Right atrium auricular region (tissue), 2 donors: ENCODE data around the gene CPNE5. TPM values are rescaled to one million over a fixed set of nuclear protein-coding genes. Genes with fewer than 3 reads are reported as not detected.

Experiments used
- DNase-seq: peaks from one replicate; pipeline ENCODE4 v3.0.0-alpha.2; 2019; ENCODE audit warnings: low spot score
- H3K27ac ChIP-seq, 2 donors: fragments of 200-600 bp; sonication (generic); 1 replicate in 1 of 2; 2 replicates in 1 of 2; pipeline ENCODE4 v1.5.1; 2016 to 2019
- H3K27me3 ChIP-seq, 2 donors: fragments of 200-600 bp; sonication (generic); one replicate each; pipeline versions ENCODE4 v1.5.1 to v1.6.0; 2017 to 2019
- H3K36me3 ChIP-seq: fragments of 200-600 bp; sonication (generic); one replicate; pipeline ENCODE4 v1.5.1; 2016
- H3K4me1 ChIP-seq, 2 donors: fragments of 200-600 bp; sonication (generic); one replicate each; pipeline versions ENCODE4 v1.5.1 to v1.6.0; 2017 to 2019
- H3K4me3 ChIP-seq, 2 donors: fragments of 200-600 bp; sonication (generic); 1 replicate in 1 of 2; 2 replicates in 1 of 2; pipeline ENCODE4 v1.5.1; 2017 to 2019; ENCODE audit warnings: mild to moderate bottlenecking in 1 of 2, moderate library complexity in 1 of 2
- H3K9me3 ChIP-seq, 2 donors: fragments of 200-600 bp; sonication (generic); one replicate each; pipeline ENCODE4 v1.5.1; 2019
- CTCF ChIP-seq, 2 donors: fragments of 200-600 bp; sonication (generic); IDR thresholded peaks; one replicate each; pipeline ENCODE4 v1.5.1; 2019; ENCODE audit warnings: antibody characterized with exemption in 2 of 2
- total RNA-seq, 2 donors: library from RNA; depleted of rRNA; stranded (reverse); fragments of >200 nt; gene quantifications; one replicate each; pipeline ENCODE4 v1.1.0, GENCODE V29; 2016

Gene CPNE5
- total RNA-seq, 2 donors from 2014 or later: 36.7 to 47.4 TPM

DNA sequence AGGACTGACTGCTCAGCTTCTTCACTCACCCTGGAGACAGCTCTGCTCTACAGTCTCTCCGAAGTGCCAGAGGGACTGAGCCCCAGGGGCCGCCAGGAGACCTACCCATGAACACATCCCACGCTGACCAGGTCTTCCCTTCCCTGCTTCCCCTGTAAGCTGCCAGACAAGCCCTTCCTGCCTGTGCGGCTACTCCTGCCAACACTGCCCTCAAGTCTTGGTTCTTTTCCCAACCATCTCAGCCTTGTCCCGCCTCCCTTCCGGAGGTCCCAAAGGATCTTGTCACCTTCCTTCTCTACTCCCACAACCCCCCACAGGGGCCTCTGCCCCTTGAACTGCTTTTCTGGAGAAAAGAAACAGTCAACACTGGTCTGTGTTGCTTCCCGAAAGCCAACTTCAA is 15.0 kb downstream of the CPNE5 start:
- no peak for TF ChIP-seq CTCF (IDR thresholded peaks at IDR 0.05)
- Histone ChIP-seq H3K4me1 (peaks cover 0 to 78% of the 10 kb centered on the region in 2 donors), H3K27me3 (no peaks in the 10 kb centered on the region), H3K4me3 (no peak overlapping the region), H3K27ac (peak overlapping the region; percentile 32 to 71), H3K9me3 (no peaks in the 10 kb centered on the region), H3K36me3 (no peaks in the 10 kb centered on the region)
- DNase-seq: no peak

GRCh38 chr6:36823421-36824096 is 15.7 kb downstream of the CPNE5 start:
- TF ChIP-seq CTCF (IDR thresholded peaks at IDR 0.05): no peak
- Histone ChIP-seq H3K9me3 (no peaks in the 10 kb centered on the region), H3K27ac (peak overlapping the region; percentile 68 to 71), H3K27me3 (no peaks in the 10 kb centered on the region), H3K4me1 (peaks cover 0 to 72% of the 10 kb centered on the region in 2 donors), H3K4me3 (no peak overlapping the region), H3K36me3 (no peaks in the 10 kb centered on the region)
- DNase-seq: no peak

DNA sequence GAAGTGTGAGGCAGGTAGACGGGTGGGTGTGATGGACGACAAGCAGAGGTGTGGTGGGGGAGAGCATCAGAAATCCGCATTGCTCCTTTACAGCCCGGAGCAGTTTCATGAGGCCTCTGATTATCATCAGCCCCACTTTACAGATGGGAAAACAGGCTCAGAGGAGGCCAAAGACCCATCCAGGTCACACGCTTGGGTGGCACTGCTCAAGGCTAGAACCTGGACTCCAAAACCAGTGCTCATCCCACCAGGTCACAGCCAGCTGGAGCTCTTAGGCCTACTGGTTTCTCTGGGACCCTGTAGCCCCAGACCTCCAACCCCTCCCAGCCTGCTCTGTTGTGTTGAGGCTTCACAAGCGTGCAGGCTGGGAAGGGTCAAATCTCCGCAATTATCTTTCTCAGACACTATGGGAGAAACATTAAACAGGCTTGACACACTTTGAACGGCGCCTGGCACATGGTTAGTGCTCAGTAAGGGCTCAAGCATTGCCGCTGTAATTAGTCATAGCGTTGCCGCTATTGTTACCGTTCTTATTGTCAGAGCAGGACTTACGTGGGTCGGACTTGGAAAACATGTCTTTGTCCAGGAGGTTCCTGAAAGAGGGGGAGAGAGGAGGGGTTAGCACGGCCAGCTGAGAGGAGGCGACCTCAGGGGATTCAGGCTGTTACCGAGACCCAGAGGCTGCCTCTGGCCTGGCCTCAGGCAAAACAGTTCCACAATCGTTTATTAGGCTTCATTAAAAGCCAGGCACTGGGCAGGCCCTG is 16.6 kb downstream of the CPNE5 start:
- no peaks in the 10 kb centered on the region for H3K9me3 ChIP-seq
- no peak for DNase-seq
- no peak for TF ChIP-seq CTCF (IDR thresholded peaks at IDR 0.05)
- H3K27ac ChIP-seq: peak overlapping the region; percentile 68 to 71
- H3K36me3 ChIP-seq: no peaks in the 10 kb centered on the region
- H3K4me3 ChIP-seq: no peak overlapping the region
- peaks cover 0 to 65% of the 10 kb centered on the region in 2 donors for H3K4me1 ChIP-seq
- H3K27me3 ChIP-seq: no peaks in the 10 kb centered on the region

- peaks cover 0 to 56% of the 10 kb centered on the region in 2 donors for H3K4me1 ChIP-seq
- no peak for DNase-seq
Observed at GRCh38 chr6:36821581-36822335, 17.5 kb downstream of the CPNE5 start.

More at GRCh38 chr6:36821581-36822335, 17.5 kb downstream of the CPNE5 start:
- Histone ChIP-seq H3K27me3 (no peaks in the 10 kb centered on the region), H3K9me3 (no peaks in the 10 kb centered on the region), H3K4me3 (no peak overlapping the region), H3K27ac (peak overlapping the region; percentile 18 to 58), H3K36me3 (no peaks in the 10 kb centered on the region)
- TF ChIP-seq CTCF (IDR thresholded peaks at IDR 0.05): no peak
